GM10266 (cell line): ENCODE data around the gene FOXO3.
"Not testable (repeated sequence)": the region's sequence is repeated elsewhere in the genome, so short reads cannot be mapped to it uniquely, and the experiment has no call there.

Experiments
- DNase-seq: peaks from one replicate; pipeline ENCODE4 v3.0.0; 2012; ENCODE audit errors: extremely low spot score
- TF ChIP-seq, protein P1 (sequence below): IDR thresholded peaks from 2 replicates; pipeline ENCODE4 v1.5.1; 2012; ENCODE audit warnings: mild to moderate bottlenecking, low read depth; ENCODE audit not compliant: control insufficient read depth, insufficient read depth; ENCODE audit errors: missing control alignments

Gene FOXO3

DNA sequence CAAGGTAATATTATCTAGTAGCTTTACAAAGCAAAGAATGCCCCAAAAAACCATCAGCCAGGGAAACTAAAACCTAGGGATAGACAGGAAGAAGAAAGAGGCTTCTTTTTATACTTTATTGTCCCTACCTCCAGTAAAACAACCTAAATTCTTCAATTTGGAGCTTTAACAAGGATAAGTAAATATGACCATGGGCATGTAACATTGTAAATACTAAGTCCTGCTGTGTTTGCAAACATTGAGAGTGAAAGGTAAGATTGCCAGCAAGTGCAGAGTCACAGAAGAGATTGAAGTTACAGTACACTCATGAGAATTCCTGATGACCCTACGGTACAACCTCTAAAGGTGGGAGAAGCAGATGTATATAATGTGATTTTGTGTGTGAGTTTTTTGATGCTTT is 117.2 kb downstream of the FOXO3 start:
- TF ChIP-seq, protein P1, sequence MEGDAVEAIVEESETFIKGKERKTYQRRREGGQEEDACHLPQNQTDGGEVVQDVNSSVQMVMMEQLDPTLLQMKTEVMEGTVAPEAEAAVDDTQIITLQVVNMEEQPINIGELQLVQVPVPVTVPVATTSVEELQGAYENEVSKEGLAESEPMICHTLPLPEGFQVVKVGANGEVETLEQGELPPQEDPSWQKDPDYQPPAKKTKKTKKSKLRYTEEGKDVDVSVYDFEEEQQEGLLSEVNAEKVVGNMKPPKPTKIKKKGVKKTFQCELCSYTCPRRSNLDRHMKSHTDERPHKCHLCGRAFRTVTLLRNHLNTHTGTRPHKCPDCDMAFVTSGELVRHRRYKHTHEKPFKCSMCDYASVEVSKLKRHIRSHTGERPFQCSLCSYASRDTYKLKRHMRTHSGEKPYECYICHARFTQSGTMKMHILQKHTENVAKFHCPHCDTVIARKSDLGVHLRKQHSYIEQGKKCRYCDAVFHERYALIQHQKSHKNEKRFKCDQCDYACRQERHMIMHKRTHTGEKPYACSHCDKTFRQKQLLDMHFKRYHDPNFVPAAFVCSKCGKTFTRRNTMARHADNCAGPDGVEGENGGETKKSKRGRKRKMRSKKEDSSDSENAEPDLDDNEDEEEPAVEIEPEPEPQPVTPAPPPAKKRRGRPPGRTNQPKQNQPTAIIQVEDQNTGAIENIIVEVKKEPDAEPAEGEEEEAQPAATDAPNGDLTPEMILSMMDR, result no peak
- no peak for DNase-seq

DNA sequence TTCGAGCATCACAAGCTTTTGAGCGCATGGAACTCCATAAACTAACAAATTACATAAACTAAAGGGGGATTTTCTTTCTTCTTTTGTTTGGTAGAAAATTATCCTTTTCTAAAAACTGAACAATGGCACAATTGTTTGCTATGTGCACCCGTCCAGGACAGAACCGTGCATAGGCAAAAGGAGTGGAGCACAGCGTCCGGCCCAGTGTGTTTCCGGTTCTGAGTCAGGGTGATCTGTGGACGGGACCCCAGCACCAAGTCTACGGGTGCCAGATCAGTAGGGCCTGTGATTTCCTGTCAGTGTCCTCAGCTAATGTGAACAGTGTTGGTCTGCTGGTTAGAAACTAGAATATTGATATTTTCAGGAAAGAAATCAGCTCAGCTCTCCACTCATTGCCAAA is 119.6 kb downstream of the FOXO3 start:
- not testable (repeated sequence) for DNase-seq

DNA sequence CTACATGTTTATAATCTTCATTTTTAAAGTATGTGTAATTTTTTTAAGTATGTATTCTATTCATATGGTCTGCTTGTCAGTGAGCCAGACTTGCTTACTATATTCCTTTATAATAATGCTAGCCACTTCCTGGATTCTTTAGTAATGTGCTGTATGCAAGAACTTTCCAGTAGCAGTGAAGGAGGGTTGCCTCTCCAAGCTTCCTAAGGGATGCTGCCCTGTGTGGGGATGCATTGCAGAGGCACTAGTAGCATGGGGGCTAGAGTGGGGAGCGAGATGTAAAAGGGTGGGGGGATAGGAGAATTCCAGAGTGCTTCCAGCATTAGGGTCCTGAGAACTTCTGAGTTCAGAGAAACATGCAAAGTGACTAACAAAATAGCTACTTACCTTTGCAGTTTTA is 121.0 kb downstream of the FOXO3 start:
- DNase-seq, result not testable (repeated sequence)

DNA sequence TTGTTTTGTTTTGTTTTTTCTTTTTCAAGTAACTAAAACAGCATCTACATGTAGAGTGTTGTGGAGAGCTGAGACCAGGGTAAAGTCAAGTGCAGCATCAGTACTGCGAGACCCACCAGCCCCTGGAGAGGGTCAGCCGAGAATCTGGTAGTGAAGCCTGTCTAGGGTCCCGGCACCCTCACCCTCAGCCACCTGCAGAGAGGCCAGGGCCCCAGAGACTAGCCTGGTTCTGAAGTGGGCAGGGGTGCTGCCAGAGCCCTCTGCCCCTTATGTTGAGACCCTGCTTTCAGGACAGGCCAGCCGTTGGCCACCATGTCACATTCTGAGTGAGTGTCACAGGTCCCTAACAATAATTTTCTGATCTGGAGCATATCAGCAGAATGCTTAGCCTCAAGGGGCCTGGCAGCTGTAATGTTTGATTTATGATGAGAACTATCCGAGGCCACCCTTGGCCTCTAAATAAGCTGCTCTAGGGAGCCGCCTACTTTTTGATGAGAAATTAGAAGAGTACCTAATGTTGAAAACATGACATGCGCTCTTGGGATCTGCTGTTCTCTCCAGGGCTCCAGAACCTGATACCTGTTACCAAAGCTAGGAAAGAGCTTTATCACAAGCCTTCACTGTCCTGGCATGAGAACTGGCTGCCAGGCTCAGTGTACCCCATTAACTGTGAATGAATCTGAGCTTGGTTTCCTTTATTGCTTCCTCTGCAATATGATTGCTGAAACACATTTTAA is 121.8 kb downstream of the FOXO3 start:
- not testable (repeated sequence) for DNase-seq

DNA sequence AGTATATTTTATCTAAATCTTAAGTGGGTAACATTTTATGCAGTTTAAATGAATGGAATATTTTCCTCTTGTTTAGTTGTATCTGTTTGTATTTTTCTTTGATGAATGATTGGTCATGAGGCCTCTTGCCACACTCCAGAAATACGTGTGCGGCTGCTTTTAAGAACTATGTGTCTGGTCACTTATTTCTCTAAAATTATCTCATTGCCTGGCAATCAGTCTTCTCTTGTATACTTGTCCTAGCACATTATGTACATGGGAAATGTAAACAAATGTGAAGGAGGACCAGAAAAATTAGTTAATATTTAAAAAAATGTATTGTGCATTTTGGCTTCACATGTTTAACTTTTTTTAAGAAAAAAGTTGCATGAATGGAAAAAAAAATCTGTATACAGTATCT is 123.3 kb downstream of the FOXO3 start:
- not testable (repeated sequence) for DNase-seq

DNA sequence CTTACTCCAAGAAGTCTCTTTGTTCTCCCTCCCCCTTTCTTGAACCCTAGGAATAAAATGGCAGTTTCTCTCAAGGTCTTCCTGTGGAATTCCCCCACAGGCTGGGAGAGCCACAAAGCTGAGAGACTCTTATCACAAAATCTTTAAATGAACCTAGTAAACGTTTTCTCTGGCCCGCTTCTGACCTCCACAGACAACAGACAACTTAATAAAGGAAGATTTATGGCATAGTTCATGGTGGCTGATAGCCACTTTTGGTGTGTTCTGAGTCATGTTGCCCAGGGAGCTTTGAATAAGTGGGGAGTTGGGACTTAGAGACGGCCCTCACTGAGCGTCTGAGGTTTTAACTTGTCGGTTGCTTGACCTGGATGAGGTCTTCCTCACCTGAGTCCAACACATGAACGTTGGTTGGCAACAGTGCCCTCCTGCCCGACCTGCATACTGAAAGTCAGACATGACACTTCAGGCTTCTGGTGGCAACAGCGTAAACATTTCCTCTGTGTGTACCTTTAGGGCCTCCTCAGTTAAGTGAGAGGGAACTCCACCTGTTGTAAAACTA is 124.1 kb downstream of the FOXO3 start:
- no peak for DNase-seq
- TF ChIP-seq, protein P1, result no peak

DNA sequence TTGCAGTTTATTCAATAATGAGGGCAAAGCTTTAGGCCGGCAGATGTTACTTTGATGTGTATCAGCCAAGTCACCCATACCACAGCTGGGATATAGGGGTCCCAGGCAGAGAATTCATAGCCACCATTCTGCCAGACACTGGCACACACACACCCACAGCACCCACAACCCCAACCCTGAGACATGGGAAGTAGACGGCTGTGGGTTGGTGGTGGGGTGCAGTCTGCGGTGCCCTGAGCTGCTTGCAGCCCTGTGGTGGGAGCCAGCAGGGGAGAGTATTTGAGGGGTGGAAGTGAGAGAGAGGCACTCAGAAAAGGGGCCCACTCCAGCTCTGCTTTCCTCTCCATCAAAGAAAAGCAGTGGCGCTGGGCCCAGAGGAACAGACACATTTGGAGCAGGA is 125.3 kb downstream of the FOXO3 start:
- TF ChIP-seq, protein P1, result no peak
- no peak for DNase-seq

DNA sequence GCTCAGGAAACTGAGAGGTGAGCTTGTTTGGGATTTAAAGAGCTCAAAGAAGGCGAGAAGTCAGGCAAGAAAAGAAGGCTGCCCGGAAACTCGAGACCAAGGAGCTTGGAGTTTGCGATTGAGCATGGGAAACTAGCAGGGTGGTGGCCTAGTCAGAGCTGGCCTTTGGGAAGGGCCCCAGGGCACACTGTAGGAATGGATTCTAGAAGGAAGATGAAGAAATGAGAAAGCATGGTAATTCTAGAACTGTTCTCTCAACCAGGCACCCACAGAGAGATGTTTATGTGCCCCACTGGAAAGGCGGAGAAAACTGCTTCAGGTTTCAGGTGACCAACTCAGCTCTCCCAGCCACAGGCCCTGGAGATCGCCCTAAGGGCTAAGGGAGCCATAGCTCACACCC is 126.2 kb downstream of the FOXO3 start:
- TF ChIP-seq, protein P1, result no peak
- no peak for DNase-seq

DNA sequence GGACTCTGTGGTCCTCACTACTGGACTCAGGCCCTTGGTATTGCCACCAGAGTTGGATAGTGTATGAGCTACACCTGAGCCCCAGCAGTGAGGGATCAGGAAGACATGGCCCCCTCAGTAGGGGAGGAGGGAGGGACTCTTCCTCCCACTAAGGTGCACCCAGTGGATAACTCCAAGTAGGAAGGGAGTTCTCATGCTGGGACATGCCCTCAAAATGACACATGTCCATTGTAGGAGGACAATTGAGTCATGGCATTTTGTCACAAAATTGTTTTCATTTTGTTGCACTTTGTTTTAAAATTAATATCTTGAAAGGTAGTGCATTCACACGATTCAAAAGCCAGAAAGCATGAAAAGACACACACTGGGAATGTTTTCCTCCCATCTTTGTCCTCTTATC is 127.2 kb downstream of the FOXO3 start:
- TF ChIP-seq, protein P1, result no peak
- DNase-seq, result no peak
